Stomach (tissue), 9 donors: ENCODE results near the gene GRHL1. TPM values are rescaled to one million over a fixed set of nuclear protein-coding genes. Genes with fewer than 3 reads are reported as not detected.
"Not testable (repeated sequence)": the region's sequence is repeated elsewhere in the genome, so short reads cannot be mapped to it uniquely, and the experiment has no call there.

Source experiments
- DNase-seq, 2 donors: peaks; one replicate each; pipeline versions ENCODE4 v3.0.0 to v3.0.0-alpha.2; 2013 to 2019
- H3K27ac ChIP-seq, 5 donors: fragments of 200-600 bp in 4 of 5; sonication (generic) in 4 of 5; one replicate each; pipeline ENCODE4 v1.5.1; 2013 to 2019; ENCODE audit warnings: mild to moderate bottlenecking in 1 of 5, moderate library complexity in 1 of 5
- H3K27me3 ChIP-seq, 3 donors: fragments of 200-600 bp; sonication (generic); one replicate each; pipeline ENCODE4 v1.5.1; 2017 to 2019; ENCODE audit warnings: mixed run types in 1 of 3
- H3K36me3 ChIP-seq, 4 donors: fragments of 200-600 bp; sonication (generic); 1 replicate in 3 of 4; 2 replicates in 1 of 4; pipeline ENCODE4 v1.5.1; 2016 to 2019
- H3K4me1 ChIP-seq, 4 donors: fragments of 200-600 bp; sonication (generic); one replicate each; pipeline ENCODE4 v1.5.1; 2016 to 2019
- H3K4me3 ChIP-seq, 4 donors: fragments of 200-600 bp; sonication (generic) in 3 of 4; one replicate each; pipeline ENCODE4 v1.5.1; 2016 to 2019; ENCODE audit warnings: mild to moderate bottlenecking in 1 of 4
- H3K9me3 ChIP-seq, 4 donors: fragments of 200-600 bp; sonication (generic); one replicate each; pipeline ENCODE4 v1.5.1; 2016 to 2019
- EP300 ChIP-seq: sonication (generic); formaldehyde crosslinking; IDR thresholded peaks from one replicate; pipeline ENCODE4 v1.6.1; 2017; ENCODE audit warnings: antibody characterized with exemption
- POLR2A ChIP-seq, 4 donors: fragments of 450-650 bp; IDR thresholded peaks; one replicate each; pipeline ENCODE4 v1.6.1; 2016; ENCODE audit warnings: antibody characterized with exemption in 4 of 4, control low read depth in 2 of 4, mild to moderate bottlenecking in 1 of 4, moderate library complexity in 1 of 4
- POLR2AphosphoS5 ChIP-seq, 3 donors: sonication (generic); formaldehyde crosslinking; IDR thresholded peaks; one replicate each; pipeline ENCODE4 v1.6.1; 2016; ENCODE audit warnings: antibody characterized with exemption in 3 of 3
- WGBS, 5 donors: extraction: QIAGEN DNeasy Blood & Tissue Kit in 3 of 5; methylation state at CpG; one replicate each; pipeline versions ENCODE4 v1.1.5 to v1.1.7; 2013 to 2018; 5-methylcytosine and 5-hydroxymethylcytosine counted together
- intact Hi-C: fragments of 100-400 bp; cut with DNase I; formaldehyde crosslinking; loops from one replicate; pipeline ENCODE4 v1.15.1; 2023; ENCODE audit warnings: low total_unique reads
- polyA plus RNA-seq, 3 donors: library from polyadenylated mRNA; stranded (reverse); fragments of 200-250 nt; gene quantifications; one replicate each; pipeline ENCODE4 v1.2.3, GENCODE V29; 2013
- total RNA-seq, 5 donors: library from RNA; depleted of rRNA; stranded (reverse); fragments of >200 nt; gene quantifications; one replicate each; pipeline versions ENCODE4 v1.1.0 to v1.2.3, GENCODE V29; 2014 to 2016
- TF ChIP-seq, protein P1 (sequence below), 7 experiments: fragments of 450-650 bp in 4 of 7; fragments of 200-600 bp in 3 of 7; sonication (generic) in 3 of 7; IDR thresholded peaks; one replicate each; pipeline ENCODE4 v1.5.1; 2016 to 2019; ENCODE audit warnings: antibody characterized with exemption in 7 of 7, control low read depth in 2 of 7, mild to moderate bottlenecking in 1 of 7
- donor health status: healthy with polysubstance abuse.
- donor health status: Bipolar disorder and iron deficiency.
- donor health status: healthy.

Gene GRHL1
- total and polyA plus RNA-seq, 8 donors, result 0.89 to 16.5 (median 3.8) TPM

DNA sequence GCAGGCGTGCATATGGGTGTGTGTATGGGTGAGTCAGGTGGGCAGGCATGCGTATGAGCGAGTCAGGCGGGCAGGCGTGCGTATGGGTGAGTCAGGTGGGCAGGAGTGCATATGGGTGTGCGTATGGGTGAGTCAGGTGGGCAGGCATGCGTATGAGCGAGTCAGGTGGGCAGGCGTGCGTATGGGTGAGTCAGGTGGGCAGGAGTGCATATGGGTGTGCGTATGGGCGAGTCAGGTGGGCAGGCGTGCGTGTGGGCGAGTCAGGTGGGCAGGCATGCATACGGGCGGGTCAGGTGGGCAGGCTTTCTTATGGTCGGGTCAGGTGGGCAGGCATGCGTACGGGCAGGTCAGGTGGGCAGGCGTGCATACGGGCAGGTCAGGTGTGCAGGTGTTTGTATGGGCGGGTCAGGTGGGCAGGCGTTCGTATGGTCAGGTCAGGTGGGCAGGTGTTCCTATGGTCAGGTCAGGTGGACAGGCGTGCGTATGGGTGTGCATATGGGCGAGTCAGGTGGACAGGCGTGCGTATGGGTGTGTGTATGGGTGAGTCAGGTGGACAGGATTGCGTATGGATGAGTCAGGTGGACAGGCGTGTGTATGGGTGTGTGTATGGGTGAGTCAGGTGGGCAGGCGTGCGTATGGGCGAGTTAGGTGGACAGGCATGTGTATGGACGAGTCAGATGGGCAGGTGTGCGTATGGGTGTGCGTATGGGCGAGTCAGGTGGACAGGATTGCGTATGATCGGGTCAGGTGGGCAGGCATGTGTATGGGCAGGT, 63.1 kb downstream of the GRHL1 start:
- H3K27ac ChIP-seq, result no peak overlapping the region
- no peaks in the 10 kb centered on the region for H3K36me3 ChIP-seq
- intact Hi-C loops, result no loop called here
- H3K27me3 ChIP-seq, result no peaks in the 10 kb centered on the region
- TF ChIP-seq EP300 (no peak), POLR2AphosphoS5 (IDR thresholded peaks at IDR 0.05) (no peak), POLR2A (IDR thresholded peaks at IDR 0.05) (no peak)
- TF ChIP-seq, protein P1, sequence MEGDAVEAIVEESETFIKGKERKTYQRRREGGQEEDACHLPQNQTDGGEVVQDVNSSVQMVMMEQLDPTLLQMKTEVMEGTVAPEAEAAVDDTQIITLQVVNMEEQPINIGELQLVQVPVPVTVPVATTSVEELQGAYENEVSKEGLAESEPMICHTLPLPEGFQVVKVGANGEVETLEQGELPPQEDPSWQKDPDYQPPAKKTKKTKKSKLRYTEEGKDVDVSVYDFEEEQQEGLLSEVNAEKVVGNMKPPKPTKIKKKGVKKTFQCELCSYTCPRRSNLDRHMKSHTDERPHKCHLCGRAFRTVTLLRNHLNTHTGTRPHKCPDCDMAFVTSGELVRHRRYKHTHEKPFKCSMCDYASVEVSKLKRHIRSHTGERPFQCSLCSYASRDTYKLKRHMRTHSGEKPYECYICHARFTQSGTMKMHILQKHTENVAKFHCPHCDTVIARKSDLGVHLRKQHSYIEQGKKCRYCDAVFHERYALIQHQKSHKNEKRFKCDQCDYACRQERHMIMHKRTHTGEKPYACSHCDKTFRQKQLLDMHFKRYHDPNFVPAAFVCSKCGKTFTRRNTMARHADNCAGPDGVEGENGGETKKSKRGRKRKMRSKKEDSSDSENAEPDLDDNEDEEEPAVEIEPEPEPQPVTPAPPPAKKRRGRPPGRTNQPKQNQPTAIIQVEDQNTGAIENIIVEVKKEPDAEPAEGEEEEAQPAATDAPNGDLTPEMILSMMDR (IDR thresholded peaks at IDR 0.05), result no peak
- H3K9me3 ChIP-seq, result peaks cover 0 to 9% (median 3%) of the 10 kb centered on the region in 4 donors
- WGBS, 5 donors, result 86 to 94% (median 91%) methylated on average over 42 of the region's 42 CpGs
- no peak overlapping the region for H3K4me3 ChIP-seq
- peaks cover 9 to 12% (median 11%) of the 10 kb centered on the region in 4 donors for H3K4me1 ChIP-seq
- no peak for DNase-seq

DNA sequence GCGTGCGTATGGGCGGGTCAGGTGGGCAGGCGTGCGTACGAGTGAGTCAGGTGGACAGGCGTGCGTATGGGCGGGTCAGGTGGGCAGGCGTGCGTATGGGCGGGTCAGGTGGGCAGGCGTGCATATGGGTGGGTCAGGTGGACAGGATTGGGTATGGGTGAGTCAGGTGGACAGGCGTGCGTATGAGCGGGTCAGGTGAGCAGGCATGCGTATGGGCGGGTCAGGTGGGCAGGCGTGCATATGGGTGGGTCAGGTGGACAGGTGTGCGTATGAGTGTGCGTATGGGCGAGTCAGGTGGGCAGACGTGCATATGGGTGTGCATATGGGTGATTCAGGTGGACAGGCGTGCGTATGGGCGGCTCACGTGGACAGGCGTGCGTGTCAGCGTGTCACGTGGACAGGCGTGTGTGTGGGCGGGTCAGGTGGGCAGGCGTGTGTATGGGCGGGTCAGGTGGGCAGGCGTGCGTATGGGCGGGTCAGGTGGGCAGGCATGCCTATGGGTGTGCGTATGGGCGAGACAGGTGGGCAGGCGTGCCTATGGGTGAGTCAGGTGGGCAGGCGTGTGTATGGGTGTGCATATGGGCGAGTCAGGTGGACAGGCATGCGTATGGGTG, 64.0 kb downstream of the GRHL1 start:
- H3K27me3 ChIP-seq, intact Hi-C loops: not testable (repeated sequence)

DNA sequence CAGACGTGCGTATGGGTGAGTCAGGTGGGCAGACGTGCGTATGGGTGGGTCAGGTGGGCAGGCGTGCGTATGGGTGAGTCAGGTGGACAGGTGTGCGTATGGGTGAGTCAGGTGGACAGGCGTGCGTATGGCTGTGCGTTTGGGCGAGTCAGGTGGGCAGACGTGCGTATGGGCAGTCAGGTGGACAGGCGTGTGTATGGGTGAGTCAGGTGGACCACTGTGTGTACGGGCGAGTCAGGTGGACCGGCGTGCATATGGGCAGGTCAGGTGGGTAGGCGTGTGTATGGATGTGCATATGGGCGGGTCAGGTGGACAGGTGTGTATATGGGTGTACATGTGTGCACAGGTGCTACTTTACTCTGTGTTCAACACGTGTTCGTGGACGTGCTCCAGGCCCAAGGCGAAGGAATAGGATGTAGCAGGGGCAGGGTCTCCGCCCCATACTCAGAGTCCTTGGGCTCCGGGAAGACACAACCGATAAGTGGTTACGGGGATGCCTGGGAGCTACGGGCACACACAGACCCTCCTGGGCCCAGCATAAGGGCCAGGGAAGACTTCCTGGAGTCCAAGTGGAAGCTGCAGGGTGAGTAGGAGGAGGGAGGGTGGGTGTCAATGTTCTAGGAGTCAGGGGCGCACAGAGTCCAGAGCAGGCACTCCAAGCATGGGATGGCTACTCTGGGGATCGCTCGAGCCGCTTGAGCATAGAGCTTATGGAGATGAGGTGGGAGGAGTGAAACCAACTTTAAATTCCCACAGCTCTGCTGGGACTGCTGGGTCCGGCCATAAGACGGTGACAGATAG, 64.7 kb downstream of the GRHL1 start:
- no peaks in the 10 kb centered on the region for H3K36me3 ChIP-seq
- H3K4me1 ChIP-seq, result no peaks in the 10 kb centered on the region
- no peak overlapping the region for H3K27ac ChIP-seq
- H3K27me3 ChIP-seq, result no peaks in the 10 kb centered on the region
- no peak overlapping the region for H3K4me3 ChIP-seq
- peaks cover 0 to 9% (median 3%) of the 10 kb centered on the region in 4 donors for H3K9me3 ChIP-seq
- TF ChIP-seq, protein P1 (IDR thresholded peaks at IDR 0.05), result no peak
- no peak for TF ChIP-seq EP300
- intact Hi-C loops, result no loop called here
- 87 to 91% (median 89%) methylated on average over 35 of the region's 35 CpGs for WGBS, 5 donors
- DNase-seq, result no peak

More for the DNA sequence above, 64.0 kb downstream of the GRHL1 start:
- 92 to 98% (median 94%) methylated on average over 36 to 44 of the region's 44 CpGs for WGBS, 5 donors
- not testable (repeated sequence) for H3K9me3 ChIP-seq, H3K36me3 ChIP-seq, DNase-seq, H3K4me3 ChIP-seq, H3K4me1 ChIP-seq, H3K27ac ChIP-seq

DNA sequence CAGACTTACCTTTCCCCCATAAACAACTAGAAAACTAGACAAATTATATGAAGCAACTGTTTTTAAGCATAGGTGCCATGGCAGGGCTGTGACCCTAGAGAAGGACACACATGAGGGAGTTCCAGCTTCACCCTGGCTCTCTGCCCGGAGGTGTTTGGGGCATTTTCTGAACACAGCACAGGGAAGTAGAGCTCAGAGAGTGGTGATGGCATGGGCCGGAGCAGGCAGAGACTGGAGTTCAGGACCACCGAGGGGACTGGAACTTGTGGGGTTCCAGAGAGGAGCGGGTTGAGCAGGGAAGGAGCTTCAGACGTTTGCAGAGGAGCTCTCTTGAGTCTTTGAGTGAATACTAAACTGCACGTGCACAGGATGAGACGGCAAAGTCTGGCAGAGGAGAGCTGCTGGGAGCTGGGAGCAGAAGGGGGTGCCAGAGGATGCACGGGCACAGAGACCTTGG, 65.3 kb downstream of the GRHL1 start:
- Histone ChIP-seq H3K27me3 (no peaks in the 10 kb centered on the region), H3K9me3 (peaks cover 0 to 9% (median 3%) of the 10 kb centered on the region in 4 donors), H3K4me1 (no peaks in the 10 kb centered on the region), H3K4me3 (no peak overlapping the region), H3K36me3 (no peaks in the 10 kb centered on the region), H3K27ac (no peak overlapping the region)
- 83 to 91% (median 84%) methylated on average over 8 of the region's 8 CpGs for WGBS, 5 donors
- no peak for TF ChIP-seq EP300
- no peak for TF ChIP-seq POLR2AphosphoS5 (IDR thresholded peaks at IDR 0.05)
- TF ChIP-seq, protein P1 (IDR thresholded peaks at IDR 0.05), result no peak
- DNase-seq, result no peak
- intact Hi-C loops, result no loop called here
